Liver (tissue), 9 donors: Measurements from ENCODE around the gene HTR4. TPM values are rescaled to one million over a fixed set of nuclear protein-coding genes. Genes with fewer than 3 reads are reported as not detected.
A peak's percentile ranks its signal among the peaks of the same experiment; 100 is the strongest.

Source experiments
- DNase-seq: peaks from one replicate; pipeline ENCODE4 v3.0.0-alpha.2; 2017; ENCODE audit warnings: low spot score
- H3K27ac ChIP-seq, 2 donors: one replicate each; pipeline ENCODE4 v1.7.0; 2013; ENCODE audit warnings: inconsistent platforms in 2 of 2, low read length in 2 of 2, control low read depth in 1 of 2, low read depth in 1 of 2, mild to moderate bottlenecking in 1 of 2
- H3K27me3 ChIP-seq, 4 donors: one replicate each; pipeline versions ENCODE4 v1.6.1 to v1.7.0; 2013; ENCODE audit warnings: low read length in 3 of 4, inconsistent platforms in 1 of 4, mild to moderate bottlenecking in 1 of 4, moderate library complexity in 1 of 4; ENCODE audit not compliant: control insufficient read depth in 4 of 4, insufficient read depth in 4 of 4
- H3K36me3 ChIP-seq, 4 donors: one replicate each; pipeline versions ENCODE4 v1.6.1 to v1.7.0; 2013; ENCODE audit warnings: low read length in 3 of 4, mild to moderate bottlenecking in 3 of 4, low read depth in 1 of 4, moderate library complexity in 1 of 4; ENCODE audit not compliant: control insufficient read depth in 4 of 4, insufficient read depth in 3 of 4
- H3K4me1 ChIP-seq, 4 donors: one replicate each; pipeline versions ENCODE4 v1.6.1 to v1.7.0; 2013; ENCODE audit warnings: low read length in 3 of 4, mild to moderate bottlenecking in 3 of 4, moderate library complexity in 1 of 4; ENCODE audit not compliant: control insufficient read depth in 4 of 4, insufficient read depth in 4 of 4
- H3K4me3 ChIP-seq, 3 donors: one replicate each; pipeline versions ENCODE4 v1.6.1 to v1.7.0; 2013; ENCODE audit warnings: low read length in 3 of 3, control low read depth in 1 of 3, low read depth in 1 of 3, mild to moderate bottlenecking in 1 of 3
- H3K9ac ChIP-seq, 2 donors: one replicate each; pipeline ENCODE4 v1.7.0; 2013; ENCODE audit warnings: low read length in 2 of 2, mild to moderate bottlenecking in 2 of 2, moderate library complexity in 2 of 2, control low read depth in 1 of 2, low read depth in 1 of 2
- H3K9me3 ChIP-seq, 4 donors: one replicate each; pipeline versions ENCODE4 v1.6.1 to v1.7.0; 2013; ENCODE audit warnings: low read length in 3 of 4; ENCODE audit not compliant: control insufficient read depth in 4 of 4
- EGR1 ChIP-seq, 2 donors: IDR thresholded peaks; 2 replicates each; pipeline ENCODE4 v1.6.1; 2016 to 2018; ENCODE audit warnings: antibody characterized with exemption in 2 of 2, low read depth in 2 of 2
- FOXA1 ChIP-seq: IDR thresholded peaks from 2 replicates; pipeline ENCODE4 v1.6.1; 2016; ENCODE audit warnings: antibody characterized with exemption
- FOXA2 ChIP-seq: IDR thresholded peaks from 2 replicates; pipeline ENCODE4 v1.6.1; 2016; ENCODE audit warnings: antibody characterized with exemption
- GABPA ChIP-seq, 2 donors: IDR thresholded peaks in 1 of 2; conservative IDR thresholded peaks in 1 of 2; 2 replicates each; pipeline ENCODE4 v1.6.1; 2016; ENCODE audit warnings: antibody characterized with exemption in 2 of 2, mild to moderate bottlenecking in 1 of 2, moderate library complexity in 1 of 2
- HNF4A ChIP-seq, 2 donors: conservative IDR thresholded peaks; 2 replicates each; pipeline ENCODE4 v1.6.1; 2016; ENCODE audit warnings: antibody characterized with exemption in 2 of 2, mild to moderate bottlenecking in 2 of 2
- HNF4G ChIP-seq: IDR thresholded peaks from 2 replicates; pipeline ENCODE4 v1.6.1; 2016; ENCODE audit warnings: antibody characterized with exemption
- JUND ChIP-seq, 2 donors: IDR thresholded peaks; 2 replicates each; pipeline ENCODE4 v1.6.1; 2016; ENCODE audit warnings: antibody characterized with exemption in 2 of 2
- NR2F2 ChIP-seq: IDR thresholded peaks from 2 replicates; pipeline ENCODE4 v1.6.1; 2016; ENCODE audit warnings: antibody characterized with exemption
- RAD21 ChIP-seq, 2 donors: IDR thresholded peaks; 2 replicates each; pipeline ENCODE4 v1.6.1; 2016; ENCODE audit warnings: antibody characterized with exemption in 2 of 2, mild to moderate bottlenecking in 2 of 2
- RXRA ChIP-seq, 2 donors: IDR thresholded peaks; 2 replicates each; pipeline ENCODE4 v1.6.1; 2017 to 2018; ENCODE audit warnings: antibody characterized with exemption in 2 of 2, mild to moderate bottlenecking in 1 of 2
- SP1 ChIP-seq: IDR thresholded peaks from 2 replicates; pipeline ENCODE4 v1.6.1; 2018; ENCODE audit warnings: antibody characterized with exemption, mild to moderate bottlenecking
- ZBTB33 ChIP-seq: IDR thresholded peaks from 2 replicates; pipeline ENCODE4 v1.6.1; 2016; ENCODE audit warnings: antibody characterized with exemption
- WGBS: extraction: QIAGEN DNeasy Blood & Tissue Kit; methylation state at CpG from one replicate; pipeline ENCODE4 v1.1.7; 2013; 5-methylcytosine and 5-hydroxymethylcytosine counted together
- polyA plus RNA-seq, 2 donors: library from polyadenylated mRNA; stranded (reverse) in 1 of 2; unstranded in 1 of 2; fragments of 200-250 nt in 1 of 2; fragments of >200 nt in 1 of 2; fragmentation: Nextera tagmentation in 1 of 2; extraction: Ambion mirVana in 1 of 2; gene quantifications; one replicate each; pipeline versions ENCODE4 v1.2.1 to v1.2.3, GENCODE V29; 2013 to 2015
- total RNA-seq, 2 donors: library from RNA; depleted of rRNA; stranded (reverse); fragments of >200 nt; gene quantifications; one replicate each; pipeline ENCODE4 v1.2.3, GENCODE V29; 2014
- TF ChIP-seq, protein P1 (sequence below): fragments of 150-350 bp; IDR thresholded peaks from 2 replicates; pipeline ENCODE4 v1.5.1; 2017; ENCODE audit warnings: improper control_type of control experiment, low read depth, low read length; ENCODE audit not compliant: missing input control
- TF ChIP-seq, protein P2 (sequence below): IDR thresholded peaks from 2 replicates; pipeline ENCODE4 v1.6.1; 2016; ENCODE audit warnings: antibody characterized with exemption
- donor health status: healthy.
- donor health status: healthy.
- donor health status: healthy.
- donor health status: healthy.
- donor health status: healthy.

The HTR4 gene
- total and polyA plus RNA-seq, 4 donors: 0.19 to 2.4 (median 0.98) TPM

DNA sequence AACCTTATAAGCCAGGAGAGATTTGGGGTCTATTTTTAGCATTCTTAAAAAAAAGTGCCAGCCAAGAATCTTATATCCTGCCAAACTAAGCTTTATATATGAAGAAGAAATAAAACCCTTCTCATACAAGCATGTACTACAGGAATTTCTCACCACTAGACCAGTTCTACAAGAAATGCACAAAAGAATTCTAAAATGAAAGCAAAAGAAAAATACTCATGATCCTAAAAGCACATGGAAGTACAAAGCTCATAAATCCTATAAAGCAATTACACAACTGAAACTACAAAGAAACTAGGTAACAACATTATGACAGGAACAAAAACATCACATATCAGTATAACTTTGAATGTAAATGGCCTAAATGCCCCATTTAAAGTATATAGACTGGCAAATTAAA lies 34.5 kb upstream of the HTR4 start:
- H3K9me3 ChIP-seq: peaks cover 0 to 3% (median 0%) of the 10 kb centered on the region in 4 donors
- peaks cover 3 to 24% (median 14%) of the 10 kb centered on the region in 4 donors for H3K4me1 ChIP-seq
- H3K9ac ChIP-seq: no peak overlapping the region
- H3K27me3 ChIP-seq: no peaks in the 10 kb centered on the region
- no peaks in the 10 kb centered on the region for H3K36me3 ChIP-seq
- H3K27ac ChIP-seq: no peak overlapping the region
- no peak overlapping the region for H3K4me3 ChIP-seq
- DNase-seq: no peak
- no peak for TF ChIP-seq SP1
- TF ChIP-seq HNF4A (conservative IDR thresholded peaks at IDR 0.05): peak in 1 of 2 donors; percentile 19

- no peaks in the 10 kb centered on the region for H3K27me3 ChIP-seq
- no peak overlapping the region for H3K27ac ChIP-seq
- no peaks in the 10 kb centered on the region for H3K36me3 ChIP-seq
- 68% methylated on average over 2 of the region's 2 CpGs for WGBS
- peaks cover 6 to 33% (median 21%) of the 10 kb centered on the region in 4 donors for H3K4me1 ChIP-seq
- DNase-seq: no peak
- H3K4me3 ChIP-seq: no peak overlapping the region
- H3K9me3 ChIP-seq: peaks cover 0 to 3% (median 0%) of the 10 kb centered on the region in 4 donors
- H3K9ac ChIP-seq: no peak overlapping the region
- TF ChIP-seq HNF4G (no peak), NR2F2 (no peak), SP1 (no peak), FOXA1 (no peak), RAD21 (IDR thresholded peaks at IDR 0.05) (no peak), EGR1 (IDR thresholded peaks at IDR 0.05; ENCODE audit: low read depth in 2 of 2) (no peak), GABPA (IDR thresholded peaks at IDR 0.05 in 1 of 2, conservative IDR thresholded peaks at IDR 0.05 in 1 of 2) (no peak), RXRA (IDR thresholded peaks at IDR 0.05) (no peak), FOXA2 (no peak), JUND (IDR thresholded peaks at IDR 0.05) (no peak), ZBTB33 (no peak)
- TF ChIP-seq, protein P1, sequence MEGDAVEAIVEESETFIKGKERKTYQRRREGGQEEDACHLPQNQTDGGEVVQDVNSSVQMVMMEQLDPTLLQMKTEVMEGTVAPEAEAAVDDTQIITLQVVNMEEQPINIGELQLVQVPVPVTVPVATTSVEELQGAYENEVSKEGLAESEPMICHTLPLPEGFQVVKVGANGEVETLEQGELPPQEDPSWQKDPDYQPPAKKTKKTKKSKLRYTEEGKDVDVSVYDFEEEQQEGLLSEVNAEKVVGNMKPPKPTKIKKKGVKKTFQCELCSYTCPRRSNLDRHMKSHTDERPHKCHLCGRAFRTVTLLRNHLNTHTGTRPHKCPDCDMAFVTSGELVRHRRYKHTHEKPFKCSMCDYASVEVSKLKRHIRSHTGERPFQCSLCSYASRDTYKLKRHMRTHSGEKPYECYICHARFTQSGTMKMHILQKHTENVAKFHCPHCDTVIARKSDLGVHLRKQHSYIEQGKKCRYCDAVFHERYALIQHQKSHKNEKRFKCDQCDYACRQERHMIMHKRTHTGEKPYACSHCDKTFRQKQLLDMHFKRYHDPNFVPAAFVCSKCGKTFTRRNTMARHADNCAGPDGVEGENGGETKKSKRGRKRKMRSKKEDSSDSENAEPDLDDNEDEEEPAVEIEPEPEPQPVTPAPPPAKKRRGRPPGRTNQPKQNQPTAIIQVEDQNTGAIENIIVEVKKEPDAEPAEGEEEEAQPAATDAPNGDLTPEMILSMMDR: no peak
- TF ChIP-seq, protein P2, sequence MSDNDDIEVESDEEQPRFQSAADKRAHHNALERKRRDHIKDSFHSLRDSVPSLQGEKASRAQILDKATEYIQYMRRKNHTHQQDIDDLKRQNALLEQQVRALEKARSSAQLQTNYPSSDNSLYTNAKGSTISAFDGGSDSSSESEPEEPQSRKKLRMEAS: no peak
These were observed 33.5 kb upstream of the HTR4 start for GRCh38 chr5:148687871-148688270.

DNA sequence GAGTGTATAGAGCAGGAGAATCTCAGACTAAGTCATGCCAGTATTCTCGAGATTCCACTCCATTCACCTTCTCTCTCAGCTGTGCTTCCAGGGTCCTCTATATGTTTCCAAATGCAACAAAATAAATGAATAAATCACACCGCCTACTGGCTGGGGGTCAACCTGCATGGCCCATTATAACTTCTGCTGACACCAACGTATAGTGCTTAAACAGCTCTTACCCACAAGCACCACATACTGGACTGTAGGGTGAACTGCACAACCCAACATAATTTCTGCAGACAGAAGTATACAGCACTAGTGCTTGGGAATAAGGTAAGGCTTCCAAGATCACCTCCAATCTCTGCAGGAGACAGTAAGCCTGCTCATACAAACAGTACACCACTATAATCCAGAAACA lies 33.1 kb upstream of the HTR4 start:
- TF ChIP-seq RXRA (IDR thresholded peaks at IDR 0.05): no peak
- TF ChIP-seq, protein P1: peak; percentile 64
- TF ChIP-seq RAD21 (IDR thresholded peaks at IDR 0.05): peak; percentile 83 to 89
- whole genome bisulfite sequencing: 69% methylated on average over 3 of the region's 3 CpGs
- Histone ChIP-seq H3K36me3 (no peaks in the 10 kb centered on the region), H3K27ac (no peak overlapping the region), H3K9me3 (peaks cover 0 to 3% (median 0%) of the 10 kb centered on the region in 4 donors), H3K27me3 (no peaks in the 10 kb centered on the region), H3K4me1 (peaks cover 6 to 38% (median 26%) of the 10 kb centered on the region in 4 donors), H3K9ac (no peak overlapping the region), H3K4me3 (no peak overlapping the region)
- no peak for DNase-seq
